Peyer's patch (tissue), 4 donors: ENCODE results near the gene PAX9. TPM values are rescaled to one million over a fixed set of nuclear protein-coding genes. Genes with fewer than 3 reads are reported as not detected.
"Not testable (repeated sequence)": the region's sequence is repeated elsewhere in the genome, so short reads cannot be mapped to it uniquely, and the experiment has no call there.

ENCODE experiments used
- DNase-seq, 3 donors: peaks; one replicate each; pipeline ENCODE4 v3.0.0-alpha.2; 2017 to 2019
- H3K27ac ChIP-seq, 4 donors: fragments of 200-600 bp; sonication (generic); one replicate each; pipeline ENCODE4 v1.5.1; 2016 to 2019
- H3K27me3 ChIP-seq, 2 donors: fragments of 200-600 bp; sonication (generic); one replicate each; pipeline ENCODE4 v1.5.1; 2019
- H3K36me3 ChIP-seq, 3 donors: fragments of 200-600 bp; sonication (generic); one replicate each; pipeline ENCODE4 v1.5.1; 2016 to 2019
- H3K4me1 ChIP-seq, 4 donors: fragments of 200-600 bp; sonication (generic); one replicate each; pipeline ENCODE4 v1.5.1; 2016 to 2019
- H3K4me3 ChIP-seq, 4 donors: fragments of 200-600 bp; sonication (generic); 1 replicate in 3 of 4; 2 replicates in 1 of 4; pipeline ENCODE4 v1.5.1; 2016 to 2019; ENCODE audit warnings: mild to moderate bottlenecking in 1 of 4
- H3K9me3 ChIP-seq, 4 donors: fragments of 200-600 bp; sonication (generic); one replicate each; pipeline ENCODE4 v1.5.1; 2016 to 2019; ENCODE audit warnings: mild to moderate bottlenecking in 1 of 4
- POLR2A ChIP-seq, 2 donors: fragments of 450-650 bp; IDR thresholded peaks; one replicate each; pipeline ENCODE4 v1.5.1; 2017; ENCODE audit warnings: antibody characterized with exemption in 2 of 2, mild to moderate bottlenecking in 2 of 2, moderate library complexity in 2 of 2
- total RNA-seq, 4 donors: library from RNA; depleted of rRNA; stranded (reverse); fragments of >200 nt; gene quantifications; one replicate each; pipeline ENCODE4 v1.1.0, GENCODE V29; 2016
- TF ChIP-seq, protein P1 (sequence below), 6 experiments: fragments of 450-650 bp in 4 of 6; fragments of 200-600 bp in 2 of 6; sonication (generic) in 1 of 6; IDR thresholded peaks; one replicate each; pipeline ENCODE4 v1.5.1; 2017 to 2019; ENCODE audit warnings: antibody characterized with exemption in 6 of 6, mild to moderate bottlenecking in 3 of 6, moderate library complexity in 1 of 6

Gene PAX9
- total RNA-seq, 4 donors from 2014 or later = not detected

DNA sequence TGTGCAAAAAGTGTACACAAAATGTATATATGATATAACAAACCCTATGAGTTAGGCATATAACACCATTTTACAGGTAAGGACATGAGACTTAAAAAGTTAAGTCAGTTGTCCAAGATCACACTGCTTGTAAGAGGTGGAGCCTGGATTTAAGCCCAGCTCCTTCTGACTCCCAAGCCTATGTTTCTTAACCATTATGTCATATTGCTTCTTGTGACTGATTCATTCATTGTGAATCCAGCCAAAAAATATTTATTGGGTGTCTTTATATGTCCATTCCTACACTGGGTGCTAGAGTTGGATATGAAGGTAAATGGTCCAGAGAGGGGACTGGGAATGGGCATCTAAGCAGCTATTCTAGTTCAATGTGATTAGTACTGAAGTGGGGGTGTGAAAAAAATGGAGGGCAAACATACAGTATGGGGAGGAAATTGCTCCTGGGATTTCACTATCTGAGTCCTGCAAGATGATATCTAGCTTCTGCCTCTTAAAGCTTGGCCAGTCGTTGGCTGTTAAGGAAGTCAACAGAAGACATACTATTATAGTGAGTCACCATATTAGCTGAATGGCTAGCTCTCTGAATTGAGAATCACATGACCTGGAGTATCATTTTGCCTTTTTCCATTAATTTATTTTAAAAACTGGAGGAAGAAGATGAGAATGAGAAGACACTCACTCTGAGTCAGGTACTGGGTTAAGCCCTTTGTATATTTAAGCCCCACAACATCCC, 28.8 kb downstream of the PAX9 start:
- Histone ChIP-seq H3K27ac (no peak overlapping the region), H3K36me3 (no peaks in the 10 kb centered on the region)

DNA sequence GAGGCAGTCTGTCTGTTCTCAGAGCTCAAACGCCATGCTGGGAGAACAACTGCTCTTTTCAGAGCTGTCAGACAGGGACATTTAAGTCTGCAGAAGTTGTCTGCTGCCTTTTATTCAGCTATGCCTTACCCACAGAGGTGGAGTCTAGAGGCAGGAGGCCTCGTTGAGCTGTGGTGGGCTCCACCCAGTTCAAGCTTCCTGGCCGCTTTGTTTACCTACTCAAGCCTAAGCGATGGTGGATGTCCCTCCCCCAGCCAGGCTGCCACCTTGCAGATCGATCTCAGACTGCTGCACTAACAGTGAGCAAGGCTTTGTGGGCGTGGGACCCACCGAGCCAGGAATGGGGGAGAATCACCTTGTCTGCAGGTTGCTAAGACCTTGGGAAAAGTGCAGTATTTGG, 37.8 kb downstream of the PAX9 start:
- not testable (repeated sequence) for DNase-seq, H3K4me3 ChIP-seq, H3K27me3 ChIP-seq, H3K36me3 ChIP-seq, H3K9me3 ChIP-seq, H3K27ac ChIP-seq, H3K4me1 ChIP-seq

More for the DNA sequence above, 28.8 kb downstream of the PAX9 start:
- DNase-seq = no peak
- H3K27me3 ChIP-seq = no peaks in the 10 kb centered on the region
- no peaks in the 10 kb centered on the region for H3K4me1 ChIP-seq
- H3K9me3 ChIP-seq = no peaks in the 10 kb centered on the region
- TF ChIP-seq POLR2A (IDR thresholded peaks at IDR 0.05) = no peak
- no peak overlapping the region for H3K4me3 ChIP-seq

DNA sequence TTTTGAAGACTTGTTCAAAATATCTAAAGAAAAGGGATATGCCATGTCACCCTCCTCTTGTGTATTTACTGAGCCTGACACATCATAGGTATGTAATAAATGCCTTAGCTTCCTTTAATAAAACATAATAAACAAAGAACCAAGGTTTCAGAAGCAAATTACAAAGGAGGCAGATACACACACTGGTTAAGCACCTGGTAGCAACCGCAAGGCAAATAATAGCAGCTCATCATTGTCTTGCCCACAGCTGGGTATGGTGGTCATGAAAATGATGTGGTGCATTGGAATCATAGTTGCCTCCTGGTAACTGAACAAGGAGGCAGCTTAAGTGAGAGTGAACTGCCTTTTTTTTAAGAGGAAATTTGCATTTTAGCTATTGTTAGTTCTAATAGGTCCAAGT, 39.0 kb downstream of the PAX9 start:
- H3K4me1 ChIP-seq = no peaks in the 10 kb centered on the region
- no peaks in the 10 kb centered on the region for H3K36me3 ChIP-seq
- no peaks in the 10 kb centered on the region for H3K27me3 ChIP-seq
- H3K9me3 ChIP-seq = no peaks in the 10 kb centered on the region
- TF ChIP-seq, protein P1, sequence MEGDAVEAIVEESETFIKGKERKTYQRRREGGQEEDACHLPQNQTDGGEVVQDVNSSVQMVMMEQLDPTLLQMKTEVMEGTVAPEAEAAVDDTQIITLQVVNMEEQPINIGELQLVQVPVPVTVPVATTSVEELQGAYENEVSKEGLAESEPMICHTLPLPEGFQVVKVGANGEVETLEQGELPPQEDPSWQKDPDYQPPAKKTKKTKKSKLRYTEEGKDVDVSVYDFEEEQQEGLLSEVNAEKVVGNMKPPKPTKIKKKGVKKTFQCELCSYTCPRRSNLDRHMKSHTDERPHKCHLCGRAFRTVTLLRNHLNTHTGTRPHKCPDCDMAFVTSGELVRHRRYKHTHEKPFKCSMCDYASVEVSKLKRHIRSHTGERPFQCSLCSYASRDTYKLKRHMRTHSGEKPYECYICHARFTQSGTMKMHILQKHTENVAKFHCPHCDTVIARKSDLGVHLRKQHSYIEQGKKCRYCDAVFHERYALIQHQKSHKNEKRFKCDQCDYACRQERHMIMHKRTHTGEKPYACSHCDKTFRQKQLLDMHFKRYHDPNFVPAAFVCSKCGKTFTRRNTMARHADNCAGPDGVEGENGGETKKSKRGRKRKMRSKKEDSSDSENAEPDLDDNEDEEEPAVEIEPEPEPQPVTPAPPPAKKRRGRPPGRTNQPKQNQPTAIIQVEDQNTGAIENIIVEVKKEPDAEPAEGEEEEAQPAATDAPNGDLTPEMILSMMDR (IDR thresholded peaks at IDR 0.05) = no peak
- no peak for TF ChIP-seq POLR2A (IDR thresholded peaks at IDR 0.05)
- no peak for DNase-seq
- H3K27ac ChIP-seq = no peak overlapping the region
- H3K4me3 ChIP-seq = no peak overlapping the region

DNA sequence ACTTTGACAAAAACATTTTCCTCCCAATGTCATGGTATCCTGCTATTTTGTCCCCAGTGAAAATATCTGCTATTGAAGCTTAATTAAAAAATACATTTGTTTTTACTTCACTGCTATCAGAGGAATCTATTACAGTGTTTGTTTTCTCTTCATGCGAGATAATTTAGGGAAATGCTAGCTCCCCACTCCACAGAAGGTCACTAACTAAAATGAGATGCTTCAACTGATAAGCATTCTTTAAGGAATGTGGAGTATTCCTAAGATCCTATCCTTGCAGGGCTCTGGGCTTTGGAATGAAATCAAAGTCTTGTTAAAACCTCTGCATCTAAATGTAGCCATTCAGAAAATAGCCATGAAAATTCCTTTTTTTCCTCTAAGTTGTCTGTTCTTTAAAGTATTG, 39.5 kb downstream of the PAX9 start:
- Histone ChIP-seq H3K4me3 (no peak overlapping the region), H3K27me3 (no peaks in the 10 kb centered on the region), H3K4me1 (no peaks in the 10 kb centered on the region), H3K9me3 (no peaks in the 10 kb centered on the region), H3K27ac (no peak overlapping the region), H3K36me3 (no peaks in the 10 kb centered on the region)
- TF ChIP-seq, protein P1 (IDR thresholded peaks at IDR 0.05) = no peak
- no peak for DNase-seq

DNA sequence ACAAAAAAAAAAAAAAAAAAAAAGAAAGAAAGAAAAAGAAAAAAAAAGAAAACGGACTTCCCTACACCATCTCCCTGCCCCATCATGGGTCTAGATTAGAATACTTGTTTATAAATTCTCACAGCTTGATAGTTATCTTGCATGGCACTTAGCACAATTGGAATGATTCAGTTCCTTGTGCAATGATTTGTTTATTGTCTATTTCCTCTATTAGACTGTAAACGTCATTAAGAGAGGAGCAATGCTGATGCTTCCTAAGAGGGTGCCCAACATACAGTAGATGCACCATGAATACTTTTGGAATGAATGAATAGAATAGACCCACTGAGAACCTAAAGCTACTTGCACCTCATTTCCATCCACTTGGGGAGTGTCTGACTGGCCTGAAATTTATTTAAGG, 40.8 kb downstream of the PAX9 start:
- no peaks in the 10 kb centered on the region for H3K36me3 ChIP-seq
- TF ChIP-seq, protein P1 (IDR thresholded peaks at IDR 0.05) = no peak
- no peak for TF ChIP-seq POLR2A (IDR thresholded peaks at IDR 0.05)
- no peaks in the 10 kb centered on the region for H3K4me1 ChIP-seq
- no peaks in the 10 kb centered on the region for H3K27me3 ChIP-seq
- H3K4me3 ChIP-seq = no peak overlapping the region
- H3K27ac ChIP-seq = no peak overlapping the region
- no peak for DNase-seq
- H3K9me3 ChIP-seq = no peaks in the 10 kb centered on the region

DNA sequence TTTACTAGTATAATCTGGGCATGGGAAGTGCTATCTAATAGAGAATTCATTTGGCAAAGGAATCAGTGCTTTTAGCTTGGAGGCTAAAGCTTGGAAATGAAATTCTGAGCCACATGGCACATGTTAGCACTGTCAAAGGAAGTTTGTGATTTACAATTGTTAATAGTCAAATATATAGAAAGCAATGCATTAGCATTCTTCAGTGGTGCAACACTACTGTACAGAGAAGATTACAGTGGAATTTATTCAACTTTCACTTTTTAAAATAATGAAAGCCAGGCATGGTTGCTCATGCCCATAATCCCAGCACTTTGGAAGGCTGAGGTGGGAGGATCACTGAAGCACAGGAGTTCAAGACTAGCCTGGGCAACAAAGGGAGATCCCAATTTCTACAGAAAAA, 45.9 kb downstream of the PAX9 start:
- no peak for DNase-seq
- no peaks in the 10 kb centered on the region for H3K4me1 ChIP-seq
- TF ChIP-seq, protein P1 (IDR thresholded peaks at IDR 0.05) = no peak
- no peak for TF ChIP-seq POLR2A (IDR thresholded peaks at IDR 0.05)
- no peak overlapping the region for H3K4me3 ChIP-seq
- H3K36me3 ChIP-seq = no peaks in the 10 kb centered on the region
- H3K27ac ChIP-seq = no peak overlapping the region
- no peaks in the 10 kb centered on the region for H3K9me3 ChIP-seq
- H3K27me3 ChIP-seq = no peaks in the 10 kb centered on the region
